GM12878 (cell line): ENCODE results near the gene AGPAT2. TPM values are rescaled to one million over a fixed set of nuclear protein-coding genes. Genes with fewer than 3 reads are reported as not detected.

ENCODE experiments used
- ATAC-seq: fragments of 200-7000 bp; cut with Tn5 transposase; 3 replicates; pipeline ENCODE4 v1.9.1; 2020; ENCODE audit warnings: mild to moderate bottlenecking, moderate library complexity
- BruUV-seq: library from RNA; stranded (reverse); fragments of 400-500 nt; replicated peaks from 2 replicates; lab custom pipeline; 2021; lab: Mats Ljungman, UMichigan
- CTCF ChIA-PET: fragments of 300-600 bp; sonication (Branson Sonifier 250); formaldehyde crosslinking; extraction: SDS; loops from one replicate; lab custom pipeline; 2021; ENCODE audit warnings: inconsistent platforms; lab: Yijun Ruan, JAX
- POLR2A ChIA-PET: fragments of 350-600 bp; formaldehyde crosslinking; extraction: SDS; loops from one replicate; lab custom pipeline; 2021; ENCODE audit warnings: inconsistent platforms; lab: Charles Lee
- RAD21 ChIA-PET: fragments of 300-600 bp; sonication (Branson Sonifier 250); formaldehyde crosslinking; loops from one replicate; lab custom pipeline; 2023; ENCODE audit warnings: antibody characterized with exemption; ENCODE audit not compliant: unreplicated experiment; lab: Charles Lee
- SMC1A ChIA-PET: fragments of 300-600 bp; sonication (Branson Sonifier 250); formaldehyde crosslinking; loops from one replicate; lab custom pipeline; 2023; ENCODE audit not compliant: unreplicated experiment, uncharacterized antibody; lab: Charles Lee
- DNase-seq: peaks from one replicate; pipeline ENCODE4 v3.0.0-alpha.2; 2011; ENCODE audit warnings: low read depth, low spot score
- FAIRE-seq: peaks from 3 replicates; lab custom pipeline; 2011; peaks lifted over from hg19 to GRCh38; lab: Jason Lieb, UNC
- H2AFZ ChIP-seq: 2 replicates; pipeline ENCODE4 v1.6.0; 2011; ENCODE audit warnings: low read depth, low read length, control low read depth; ENCODE audit not compliant: control insufficient read depth
- H3K27ac ChIP-seq: 2 replicates; pipeline ENCODE4 v1.5.1; 2011; ENCODE audit warnings: control low read depth; ENCODE audit not compliant: control insufficient read depth, insufficient read depth
- H3K27me3 ChIP-seq, 2 experiments: replicated peaks in 1 of 2; 2 replicates each; pipeline versions ENCODE4 v1.6.0 to v1.6.1; 2011; ENCODE audit warnings: low read length in 1 of 2; ENCODE audit not compliant: control insufficient read depth in 2 of 2, insufficient read depth in 2 of 2
- H3K36me3 ChIP-seq, 2 experiments: 2 replicates each; pipeline ENCODE4 v1.5.1; 2011; ENCODE audit warnings: low read length in 1 of 2; ENCODE audit not compliant: control insufficient read depth in 2 of 2, insufficient read depth in 2 of 2
- H3K4me1 ChIP-seq: 2 replicates; pipeline ENCODE4 v1.6.1; 2011; ENCODE audit warnings: mild to moderate bottlenecking, low read length, moderate library complexity, mixed read lengths; ENCODE audit not compliant: control insufficient read depth, insufficient read depth
- H3K4me2 ChIP-seq: 2 replicates; pipeline ENCODE4 v1.6.0; 2011; ENCODE audit warnings: control low read depth; ENCODE audit not compliant: control insufficient read depth, insufficient read depth
- H3K4me3 ChIP-seq: fragments of 200-600 bp; sonication (generic); 2 replicates; pipeline ENCODE4 v1.5.1; 2016
- H3K79me2 ChIP-seq: 2 replicates; pipeline ENCODE4 v1.6.0; 2011; ENCODE audit warnings: low read length; ENCODE audit not compliant: control insufficient read depth, insufficient read depth
- H3K9ac ChIP-seq: 2 replicates; pipeline ENCODE4 v1.8.0; 2011; ENCODE audit warnings: low read length, control low read depth, mixed read lengths; ENCODE audit not compliant: control insufficient read depth, insufficient read depth
- H3K9me3 ChIP-seq: replicated peaks from 3 replicates; pipeline ENCODE4 v1.5.1; 2011; ENCODE audit warnings: mild to moderate bottlenecking, low read length; ENCODE audit not compliant: control insufficient read depth, insufficient read depth
- H4K20me1 ChIP-seq: 2 replicates; pipeline ENCODE4 v1.6.0; 2011; ENCODE audit not compliant: control insufficient read depth, insufficient read depth
- ATF3 ChIP-seq: IDR thresholded peaks from 2 replicates; pipeline ENCODE4 v1.6.1; 2011; ENCODE audit warnings: low read depth, mild to moderate bottlenecking, low read length, moderate library complexity, borderline replicate concordance; ENCODE audit errors: extremely low read depth
- CHD4 ChIP-seq: fragments of 200-600 bp; sonication (generic); IDR thresholded peaks from 2 replicates; pipeline ENCODE4 v1.6.1; 2016; ENCODE audit warnings: mild to moderate bottlenecking
- EP300 ChIP-seq, 2 experiments: fragments of 150-350 bp in 1 of 2; IDR thresholded peaks; 2 replicates each; pipeline ENCODE4 v1.6.1; 2011 to 2012; ENCODE audit warnings: low read depth in 2 of 2, low read length in 2 of 2, borderline replicate concordance in 1 of 2, improper control_type of control experiment in 1 of 2, inconsistent platforms in 1 of 2; ENCODE audit not compliant: control insufficient read depth in 1 of 2
- MYC ChIP-seq: IDR thresholded peaks from 2 replicates; pipeline ENCODE4 v1.6.1; 2011; ENCODE audit warnings: mild to moderate bottlenecking, low read length, moderate library complexity, inconsistent platforms; ENCODE audit not compliant: insufficient read depth, insufficient replicate concordance, insufficient read length, severe bottlenecking
- RFX5 ChIP-seq: IDR thresholded peaks from 2 replicates; pipeline ENCODE4 v1.6.1; 2011; ENCODE audit warnings: low read depth, low read length, improper control_type of control experiment
- SRF ChIP-seq, 2 experiments: IDR thresholded peaks; 2 replicates each; pipeline ENCODE4 v1.6.1; 2011; ENCODE audit warnings: low read depth in 2 of 2, low read length in 2 of 2, mild to moderate bottlenecking in 1 of 2, moderate library complexity in 1 of 2
- TCF7 ChIP-seq: IDR thresholded peaks from 2 replicates; pipeline ENCODE4 v1.6.1; 2014; ENCODE audit warnings: antibody characterized with exemption, borderline replicate concordance
- YBX1 ChIP-seq: fragments of 450-650 bp; IDR thresholded peaks from 2 replicates; pipeline ENCODE4 v1.6.1; 2016; ENCODE audit warnings: antibody characterized with exemption
- ZBTB4 ChIP-seq: fragments of 450-650 bp; formaldehyde crosslinking; IDR thresholded peaks from 2 replicates; pipeline ENCODE4 v1.4.0; 2022; ENCODE audit warnings: mild to moderate bottlenecking, moderate library complexity
- WGBS: methylation state at CpG from one replicate; pipeline ENCODE4 v1.1.6; 2016; ENCODE audit warnings: low lambda C conversion rate; ENCODE audit not compliant: insufficient replicate concordance, insufficient coverage; ENCODE audit errors: missing lambda C conversion rate; 5-methylcytosine and 5-hydroxymethylcytosine counted together
- in situ Hi-C: fragments of 300-500 bp; cut with MboI; formaldehyde crosslinking; loops from 9 replicates; pipeline ENCODE4 v1.14.3; 2018; ENCODE audit warnings: mixed read lengths
- intact Hi-C: fragments of 100-400 bp; cut with micrococcal nuclease; formaldehyde crosslinking; loops from one replicate; pipeline ENCODE4 v1.14.2; 2022; ENCODE audit not compliant: unreplicated experiment
- polyA plus RNA-seq, 11 experiments: library from polyadenylated mRNA; depleted of rRNA in 4 of 11; unstranded in 6 of 11; stranded (reverse) in 5 of 11; fragments of >200 nt; fragmentation: Nextera tagmentation in 4 of 11; fragmentation: Illumina TruSeq in 1 of 11; extraction: Ambion mirVana in 4 of 11; extraction: Trizol in 1 of 11; gene quantifications; 1 replicate in 1 of 11; 2 replicates in 10 of 11; pipeline versions ENCODE4 v1.2.1 to v1.2.3, GENCODE V29; 2011 to 2016; ENCODE audit warnings: inconsistent platforms in 2 of 11, missing spikeins in 2 of 11, low read depth in 1 of 11
- total RNA-seq, 4 experiments: library from RNA; depleted of rRNA in 3 of 4; stranded (reverse); fragments of >200 nt in 3 of 4; fragmentation: Illumina TruSeq in 1 of 4; extraction: Trizol in 1 of 4; gene quantifications; 2 replicates each; pipeline versions ENCODE4 v1.2.1 to v1.2.3, GENCODE V29; 2013 to 2021

AGPAT2 gene
- total and polyA plus RNA-seq, 10 of the 15 experiments (the other 5 are each of a cell fraction or from before 2014, with no cell fraction given) = 0.10 to 28.5 (median 18.2) TPM

- Histone ChIP-seq H3K9ac (no peak overlapping the region), H3K79me2 (peaks cover 7% of the 10 kb centered on the region), H2AFZ (no peak overlapping the region), H3K4me3 (no peak overlapping the region), H4K20me1 (peaks cover 7% of the 10 kb centered on the region), H3K4me2 (no peak overlapping the region), H3K27ac (no peak overlapping the region), H3K27me3 (no peaks in the 10 kb centered on the region), H3K36me3 (peaks cover 18 to 25% of the 10 kb centered on the region in 2 experiments), H3K9me3 (no peaks in the 10 kb centered on the region), H3K4me1 (peaks cover 4% of the 10 kb centered on the region)
- ChIA-PET POLR2A (no interaction called here), SMC1A (no interaction called here), RAD21 (no interaction called here), CTCF (no interaction called here)
- FAIRE-seq (no peak), ATAC-seq (no peak), DNase-seq (no peak)
- TF ChIP-seq MYC = no peak
- TF ChIP-seq EP300 (IDR thresholded peaks at IDR 0.05; ENCODE audit: borderline replicate concordance in 1 of 2, control insufficient read depth in 1 of 2, low read depth in 2 of 2, low read length in 2 of 2) = no peak
- no peak for TF ChIP-seq RFX5
- no peak for TF ChIP-seq ATF3
- TF ChIP-seq ZBTB4 (CRISPR knock-in tag) = no peak
- TF ChIP-seq CHD4 = no peak
- TF ChIP-seq YBX1 = no peak
- TF ChIP-seq SRF (IDR thresholded peaks at IDR 0.05; ENCODE audit: low read depth in 2 of 2, low read length in 2 of 2) = no peak
- no peak for TF ChIP-seq TCF7
- 73% methylated on average over 8 of the region's 11 CpGs for WGBS
- intact Hi-C loops (no loop called here), in situ Hi-C loops (no loop called here)
- BruUV-seq = no TSS peak
Observed at GRCh38 chr9:136720898-136721338, 33.7 kb upstream of the AGPAT2 start.
